ENCODE results near the gene MUC4.

- TF ChIP-seq CTCF (IDR thresholded peaks at IDR 0.05) (no peak), POLR2AphosphoS5 (IDR thresholded peaks at IDR 0.05; ENCODE audit: low read depth, low read length) (no peak), REST (IDR thresholded peaks at IDR 0.05; ENCODE audit: insufficient read depth in 1 of 2, low read depth in 2 of 2, low read length in 1 of 2) (no peak), SIN3A (IDR thresholded peaks at IDR 0.05; ENCODE audit: borderline replicate concordance, insufficient read depth, low read depth, low read length) (no peak), TCF7L2 (IDR thresholded peaks at IDR 0.05; ENCODE audit: low read depth, low read length) (no peak)
Observed at GRCh38 chr3:195825857-195826804, 14.4 kb upstream of the MUC4 start.
